HepG2 (cell line): ENCODE results near the gene CAMSAP1. TPM values are rescaled to one million over a fixed set of nuclear protein-coding genes. Genes with fewer than 3 reads are reported as not detected.

Source experiments
- ATAC-seq: fragments of 200-7000 bp; cut with Tn5 transposase; 3 replicates; pipeline ENCODE4 v1.9.1; 2020; ENCODE audit warnings: mild to moderate bottlenecking, moderate library complexity
- BruUV-seq: library from RNA; stranded (reverse); fragments of 400-500 nt; replicated peaks from 2 replicates; lab custom pipeline; 2021; lab: Mats Ljungman, UMichigan
- CTCF ChIA-PET: fragments of 300-600 bp; formaldehyde crosslinking; extraction: SDS; loops from one replicate; lab custom pipeline; 2021; ENCODE audit warnings: low total read pairs, inconsistent platforms, low intra/inter-chr PET ratio; lab: Yijun Ruan, JAX
- POLR2A ChIA-PET: fragments of 350-600 bp; sonication (Branson Sonifier 250); formaldehyde crosslinking; loops from one replicate; lab custom pipeline; 2020; ENCODE audit warnings: antibody characterized with exemption, inconsistent platforms; lab: Yijun Ruan, JAX
- DNase-seq: peaks from one replicate; pipeline ENCODE4 v3.0.0-alpha.2; 2015; ENCODE audit warnings: low spot score
- FAIRE-seq: peaks from 3 replicates; lab custom pipeline; 2011; peaks lifted over from hg19 to GRCh38; lab: Jason Lieb, UNC
- H2AFZ ChIP-seq: one replicate; pipeline ENCODE4 v1.6.1; 2011; ENCODE audit warnings: low read length, inconsistent platforms
- H3K27ac ChIP-seq: fragments of 300-600 bp; 3 replicates; pipeline ENCODE4 v1.8.0; 2011; ENCODE audit warnings: mixed run types, mild to moderate bottlenecking, mixed read lengths, low read length, inconsistent platforms; ENCODE audit not compliant: insufficient read depth; ENCODE audit errors: extremely low read length
- H3K27me3 ChIP-seq, 2 experiments: fragments of 200-600 bp in 1 of 2; 2 replicates in 1 of 2; 3 replicates in 1 of 2; pipeline versions ENCODE4 v1.6.0 to v1.8.0; 2011; ENCODE audit warnings: low read length in 2 of 2, mild to moderate bottlenecking in 2 of 2, moderate library complexity in 2 of 2, inconsistent platforms in 1 of 2; ENCODE audit not compliant: insufficient read depth in 2 of 2, control insufficient read depth in 1 of 2
- H3K36me3 ChIP-seq, 2 experiments: fragments of 200-600 bp in 1 of 2; replicated peaks in 1 of 2; 2 replicates in 1 of 2; 3 replicates in 1 of 2; pipeline versions ENCODE4 v1.5.1 to v1.8.0; 2011; ENCODE audit warnings: low read length in 2 of 2, inconsistent platforms in 1 of 2; ENCODE audit not compliant: insufficient read depth in 2 of 2, control insufficient read depth in 1 of 2
- H3K4me1 ChIP-seq: 2 replicates; pipeline ENCODE4 v1.5.1; 2012; ENCODE audit warnings: low read length, inconsistent platforms; ENCODE audit not compliant: insufficient read depth
- H3K4me2 ChIP-seq: 2 replicates; pipeline ENCODE4 v1.6.0; 2011; ENCODE audit warnings: low read depth, low read length, inconsistent platforms
- H3K4me3 ChIP-seq, 3 experiments: fragments of 200-600 bp in 1 of 3; sonication (generic), shearing (Covaris generic) in 1 of 3; replicated peaks in 1 of 3; 2 replicates each; pipeline ENCODE4 v1.5.1; 2011 to 2016; ENCODE audit warnings: low read length in 3 of 3, inconsistent platforms in 2 of 3, low read depth in 2 of 3, mild to moderate bottlenecking in 2 of 3, control low read depth in 1 of 3, mixed read lengths in 1 of 3; ENCODE audit not compliant: insufficient read depth in 1 of 3
- H3K79me2 ChIP-seq: one replicate; pipeline ENCODE4 v1.6.1; 2011; ENCODE audit warnings: low read length, inconsistent platforms; ENCODE audit not compliant: insufficient read depth
- H3K9ac ChIP-seq: 2 replicates; pipeline ENCODE4 v1.6.0; 2011; ENCODE audit warnings: mild to moderate bottlenecking, low read depth, low read length, inconsistent platforms; ENCODE audit not compliant: insufficient read depth
- H3K9me3 ChIP-seq: 2 replicates; pipeline ENCODE4 v1.5.1; 2012; ENCODE audit warnings: mild to moderate bottlenecking, low read length
- H4K20me1 ChIP-seq: 2 replicates; pipeline ENCODE4 v1.6.0; 2011; ENCODE audit warnings: inconsistent platforms, mild to moderate bottlenecking, low read length, moderate library complexity; ENCODE audit not compliant: insufficient read depth
- ADNP ChIP-seq: sonication (generic); formaldehyde crosslinking; IDR thresholded peaks from 2 replicates; pipeline ENCODE4 v1.4.0; 2020; ENCODE audit warnings: missing genetic modification reagents
- FOXC1 ChIP-seq: sonication (generic); formaldehyde crosslinking; IDR thresholded peaks from 2 replicates; pipeline ENCODE4 v1.8.0; 2022; ENCODE audit warnings: mild to moderate bottlenecking, missing genetic modification reagents, borderline replicate concordance
- FOXJ3 ChIP-seq: sonication (generic); formaldehyde crosslinking; IDR thresholded peaks from 2 replicates; pipeline ENCODE4 v1.4.0; 2020; ENCODE audit warnings: missing genetic modification reagents, mild to moderate bottlenecking, borderline replicate concordance
- GFI1 ChIP-seq: sonication (generic); formaldehyde crosslinking; IDR thresholded peaks from 2 replicates; pipeline ENCODE4 v1.5.0; 2020; ENCODE audit warnings: missing genetic modification reagents, mild to moderate bottlenecking, borderline replicate concordance
- HOXA9 ChIP-seq: sonication (generic); formaldehyde crosslinking; IDR thresholded peaks from 2 replicates; pipeline ENCODE4 v1.8.1; 2022; ENCODE audit warnings: missing genetic modification reagents, mild to moderate bottlenecking, moderate library complexity, borderline replicate concordance
- KDM2A ChIP-seq: sonication (generic); formaldehyde crosslinking; IDR thresholded peaks from 2 replicates; pipeline ENCODE4 v1.4.0; 2020; ENCODE audit warnings: low read depth, missing genetic modification reagents, borderline replicate concordance
- ZBTB21 ChIP-seq: sonication (generic); formaldehyde crosslinking; IDR thresholded peaks from 2 replicates; pipeline ENCODE4 v1.4.0; 2020; ENCODE audit warnings: missing genetic modification reagents
- ZFX ChIP-seq: sonication (generic); formaldehyde crosslinking; IDR thresholded peaks from 2 replicates; pipeline ENCODE4 v1.4.0; 2020; ENCODE audit warnings: mild to moderate bottlenecking, low read depth, missing genetic modification reagents, moderate library complexity
- ZNF124 ChIP-seq: sonication (generic); formaldehyde crosslinking; IDR thresholded peaks from 2 replicates; pipeline ENCODE4 v1.4.0; 2020; ENCODE audit warnings: missing genetic modification reagents
- ZNF160 ChIP-seq: sonication (generic); formaldehyde crosslinking; IDR thresholded peaks from 2 replicates; pipeline ENCODE4 v1.8.0; 2022; ENCODE audit warnings: mild to moderate bottlenecking, inconsistent platforms, missing genetic modification reagents
- ZNF232 ChIP-seq: sonication (generic); formaldehyde crosslinking; IDR thresholded peaks from 2 replicates; pipeline ENCODE4 v1.4.0; 2020; ENCODE audit warnings: missing genetic modification reagents, borderline replicate concordance
- ZNF234 ChIP-seq: sonication (generic); formaldehyde crosslinking; conservative IDR thresholded peaks from 2 replicates; pipeline ENCODE4 v1.5.1; 2020; ENCODE audit warnings: mild to moderate bottlenecking, missing genetic modification reagents
- ZNF282 ChIP-seq: fragments of 450-650 bp; IDR thresholded peaks from 2 replicates; pipeline ENCODE4 v1.6.1; 2018; ENCODE audit not compliant: partially characterized antibody
- ZNF430 ChIP-seq: sonication (generic); formaldehyde crosslinking; IDR thresholded peaks from 2 replicates; pipeline ENCODE4 v1.9.0; 2021; ENCODE audit warnings: mild to moderate bottlenecking, missing genetic modification reagents
- ZNF460 ChIP-seq: sonication (generic); formaldehyde crosslinking; IDR thresholded peaks from 2 replicates; pipeline ENCODE4 v1.5.1; 2020; ENCODE audit warnings: missing genetic modification reagents, mild to moderate bottlenecking, borderline replicate concordance
- ZSCAN21 ChIP-seq: sonication (generic); formaldehyde crosslinking; IDR thresholded peaks from 2 replicates; pipeline ENCODE4 v1.8.0; 2022; ENCODE audit warnings: mild to moderate bottlenecking, missing genetic modification reagents, moderate library complexity, borderline replicate concordance
- WGBS: methylation state at CpG from one replicate; pipeline ENCODE4 v1.1.6; 2017; ENCODE audit warnings: low lambda C conversion rate; 5-methylcytosine and 5-hydroxymethylcytosine counted together
- in situ Hi-C: cut with HindIII; loops from 2 replicates; pipeline ENCODE4 v1.10.0; 2017; ENCODE audit warnings: low pct_unique_long_range_greater_than_20kb; ENCODE audit not compliant: extremely low pct_ligation_motif_present
- intact Hi-C: fragments of 100-400 bp; cut with micrococcal nuclease; formaldehyde crosslinking; loops from one replicate; pipeline ENCODE4 v1.10.0; 2022; ENCODE audit not compliant: unreplicated experiment
- polyA plus RNA-seq, 8 experiments: library from polyadenylated mRNA; depleted of rRNA in 3 of 8; stranded (reverse) in 7 of 8; unstranded in 1 of 8; fragments of >200 nt; fragmentation: Illumina TruSeq in 4 of 8; extraction: Trizol in 4 of 8; gene quantifications; 2 replicates each; pipeline versions ENCODE4 v1.2.1 to v1.2.3, GENCODE V29; 2011 to 2016; ENCODE audit warnings: low read depth in 4 of 8, missing spikeins in 1 of 8, mixed read lengths in 1 of 8; ENCODE audit not compliant: insufficient read depth in 1 of 8
- total RNA-seq, 5 experiments: library from RNA; depleted of rRNA; stranded (reverse); fragments of >200 nt; fragmentation: Illumina TruSeq; extraction: Trizol; gene quantifications; 2 replicates each; pipeline ENCODE4 v1.2.3, GENCODE V29; 2016; ENCODE audit warnings: low read depth in 1 of 5
- TF ChIP-seq, protein P1 (sequence below): sonication (generic); formaldehyde crosslinking; IDR thresholded peaks from 2 replicates; pipeline ENCODE4 v1.4.0; 2020; ENCODE audit warnings: missing genetic modification reagents

Gene CAMSAP1
- total and polyA plus RNA-seq, 2 of the 13 experiments (the other 11 are each of a cell fraction or from before 2014, with no cell fraction given) = 3.8 to 12.4 TPM

DNA sequence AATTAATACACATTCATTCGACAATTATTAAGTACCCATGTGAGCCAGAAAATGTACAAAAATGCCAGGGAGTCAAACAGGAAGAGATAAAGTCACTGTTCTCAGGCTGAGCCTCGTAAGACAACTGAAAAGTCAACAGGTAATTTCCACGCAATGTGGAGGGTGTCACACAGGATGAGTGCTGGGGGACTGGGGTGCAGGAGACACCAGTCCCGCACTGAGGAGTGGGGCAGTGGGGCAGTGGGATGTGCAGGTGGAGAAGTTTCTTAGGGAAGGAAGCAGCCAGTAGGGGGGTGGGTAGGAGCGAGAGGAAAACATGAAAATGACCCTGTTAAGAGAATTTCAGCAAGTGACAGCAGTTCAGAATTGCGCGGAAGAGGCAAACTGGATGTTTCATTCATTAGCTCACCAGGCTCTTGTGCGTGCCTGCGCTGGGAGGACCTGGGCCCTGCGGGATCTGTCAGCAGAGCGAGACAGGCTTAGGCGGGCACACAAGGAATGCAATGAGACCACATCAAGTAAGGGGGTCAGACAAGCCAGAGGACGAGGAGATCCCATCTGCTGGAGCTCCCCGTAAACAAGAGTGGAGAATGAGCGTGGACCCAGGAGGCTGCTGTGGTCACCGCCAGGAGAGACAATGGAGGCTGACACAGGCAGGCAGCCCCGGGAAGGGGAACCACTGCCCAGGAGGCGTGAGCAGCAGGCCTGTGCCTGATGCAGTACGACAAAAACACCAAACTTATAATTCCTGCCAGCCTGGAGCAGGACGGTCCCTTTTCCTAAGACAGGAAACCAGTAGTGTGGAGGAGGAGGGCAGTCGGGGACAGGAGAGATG, 21.0 kb downstream of the CAMSAP1 start:
- Histone ChIP-seq H3K36me3 (peaks cover 4 to 10% of the 10 kb centered on the region in 2 experiments; a peak in 4 of 5 replicates), H3K4me1 (peaks cover 16% of the 10 kb centered on the region), H4K20me1 (peaks cover 51% of the 10 kb centered on the region; the same call in 1 of the 2 replicates), H3K79me2 (peaks cover 92% of the 10 kb centered on the region), H3K9ac (no peak overlapping the region), H3K27ac (no peak overlapping the region), H3K9me3 (no peaks in the 10 kb centered on the region), H3K27me3 (no peaks in the 10 kb centered on the region), H3K4me2 (no peak overlapping the region)
- CTCF ChIA-PET = no interaction called here
- in situ Hi-C loops = no loop called here
- 97% methylated on average over 21 of the region's 21 CpGs for WGBS
- FAIRE-seq = no peak
- no TSS peak for BruUV-seq
- no peak for TF ChIP-seq HOXA9
- no peak for TF ChIP-seq ZNF460 (CRISPR knock-in tag)
- no peak for TF ChIP-seq ZNF232 (CRISPR knock-in tag)
- TF ChIP-seq ZSCAN21 (CRISPR knock-in tag) = no peak
- no peak for TF ChIP-seq ZBTB21
- no peak for TF ChIP-seq FOXJ3 (CRISPR knock-in tag)
- no peak for TF ChIP-seq FOXC1 (CRISPR knock-in tag)
- TF ChIP-seq ZNF430 (CRISPR knock-in tag) = no peak
- no peak for TF ChIP-seq KDM2A (CRISPR knock-in tag)
- no peak for TF ChIP-seq ZNF124 (CRISPR knock-in tag)
- no peak for TF ChIP-seq ZNF160
- TF ChIP-seq ZFX (CRISPR knock-in tag) = no peak
- TF ChIP-seq, protein P1, sequence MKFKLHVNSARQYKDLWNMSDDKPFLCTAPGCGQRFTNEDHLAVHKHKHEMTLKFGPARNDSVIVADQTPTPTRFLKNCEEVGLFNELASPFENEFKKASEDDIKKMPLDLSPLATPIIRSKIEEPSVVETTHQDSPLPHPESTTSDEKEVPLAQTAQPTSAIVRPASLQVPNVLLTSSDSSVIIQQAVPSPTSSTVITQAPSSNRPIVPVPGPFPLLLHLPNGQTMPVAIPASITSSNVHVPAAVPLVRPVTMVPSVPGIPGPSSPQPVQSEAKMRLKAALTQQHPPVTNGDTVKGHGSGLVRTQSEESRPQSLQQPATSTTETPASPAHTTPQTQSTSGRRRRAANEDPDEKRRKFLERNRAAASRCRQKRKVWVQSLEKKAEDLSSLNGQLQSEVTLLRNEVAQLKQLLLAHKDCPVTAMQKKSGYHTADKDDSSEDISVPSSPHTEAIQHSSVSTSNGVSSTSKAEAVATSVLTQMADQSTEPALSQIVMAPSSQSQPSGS (CRISPR knock-in tag) = no peak
- no peak for TF ChIP-seq GFI1 (CRISPR knock-in tag)
- TF ChIP-seq ZNF282 = no peak
- TF ChIP-seq ADNP (CRISPR knock-in tag) = no peak
- no peak for TF ChIP-seq ZNF234
- TF ChIP-seq, all 625 proteins: peak for 0
- ATAC-seq (no peak), DNase-seq (no peak)
- POLR2A ChIA-PET = no interaction called here
- intact Hi-C loops = no loop called here
- Histone ChIP-seq H3K4me3 (no peak overlapping the region), H2AFZ (no peak overlapping the region)
